Activated CD4-positive, alpha-beta T cell treated with anti-CD3 and anti-CD28 coated beads, Interleukin-2, amount 50 U/mL, for 4 hours (primary cell): ENCODE data around the gene PNKD.

Experiments used
- DNase-seq, 2 experiments: peaks; one replicate each; pipeline ENCODE4 v3.0.0-alpha.2; 2020

Gene PNKD

DNA sequence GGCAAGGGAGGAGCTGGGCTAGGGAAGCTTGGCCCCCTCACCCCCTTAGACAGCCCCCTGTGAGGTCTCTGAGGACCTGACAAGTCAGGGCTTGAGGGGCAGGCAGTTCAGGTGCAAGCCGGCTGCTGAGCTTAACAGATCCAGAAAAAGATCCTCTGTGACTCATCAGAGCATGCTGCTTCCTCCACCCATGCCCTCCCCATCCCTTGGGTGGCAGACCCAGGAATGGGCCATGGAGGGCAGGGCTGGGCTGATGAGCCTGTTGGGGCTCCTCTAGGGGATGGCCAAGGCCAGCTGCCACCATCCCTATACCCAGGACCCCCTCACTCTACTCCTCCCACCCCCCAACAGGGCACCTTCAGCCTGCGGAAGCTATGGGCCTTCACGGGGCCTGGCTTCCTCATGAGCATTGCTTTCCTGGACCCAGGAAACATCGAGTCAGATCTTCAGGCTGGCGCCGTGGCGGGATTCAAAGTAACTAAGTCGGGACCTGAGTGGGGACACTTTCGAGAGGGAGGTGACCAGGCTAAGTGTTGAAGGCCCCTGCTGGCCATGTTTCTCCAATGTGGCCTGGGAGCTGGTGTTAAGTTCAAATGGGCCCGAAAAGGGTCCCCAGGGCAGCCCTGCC, 113.7 kb downstream of the PNKD start:
- no peak for DNase-seq

DNA sequence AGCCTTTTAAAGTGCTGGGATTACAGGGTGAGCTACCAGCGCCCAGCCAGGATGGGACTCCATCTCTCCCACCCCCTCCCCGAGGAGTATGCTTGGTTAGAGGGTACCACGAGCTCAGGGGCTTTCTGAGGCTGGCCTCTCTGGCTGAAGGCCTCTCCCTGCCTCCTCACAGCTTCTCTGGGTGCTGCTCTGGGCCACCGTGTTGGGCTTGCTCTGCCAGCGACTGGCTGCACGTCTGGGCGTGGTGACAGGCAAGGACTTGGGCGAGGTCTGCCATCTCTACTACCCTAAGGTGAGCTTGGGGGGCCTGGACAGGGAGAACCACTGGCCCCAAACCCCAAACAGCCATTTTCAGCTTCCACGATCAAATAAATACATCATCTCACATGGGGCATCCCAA, 114.7 kb downstream of the PNKD start:
- no peak for DNase-seq

DNA sequence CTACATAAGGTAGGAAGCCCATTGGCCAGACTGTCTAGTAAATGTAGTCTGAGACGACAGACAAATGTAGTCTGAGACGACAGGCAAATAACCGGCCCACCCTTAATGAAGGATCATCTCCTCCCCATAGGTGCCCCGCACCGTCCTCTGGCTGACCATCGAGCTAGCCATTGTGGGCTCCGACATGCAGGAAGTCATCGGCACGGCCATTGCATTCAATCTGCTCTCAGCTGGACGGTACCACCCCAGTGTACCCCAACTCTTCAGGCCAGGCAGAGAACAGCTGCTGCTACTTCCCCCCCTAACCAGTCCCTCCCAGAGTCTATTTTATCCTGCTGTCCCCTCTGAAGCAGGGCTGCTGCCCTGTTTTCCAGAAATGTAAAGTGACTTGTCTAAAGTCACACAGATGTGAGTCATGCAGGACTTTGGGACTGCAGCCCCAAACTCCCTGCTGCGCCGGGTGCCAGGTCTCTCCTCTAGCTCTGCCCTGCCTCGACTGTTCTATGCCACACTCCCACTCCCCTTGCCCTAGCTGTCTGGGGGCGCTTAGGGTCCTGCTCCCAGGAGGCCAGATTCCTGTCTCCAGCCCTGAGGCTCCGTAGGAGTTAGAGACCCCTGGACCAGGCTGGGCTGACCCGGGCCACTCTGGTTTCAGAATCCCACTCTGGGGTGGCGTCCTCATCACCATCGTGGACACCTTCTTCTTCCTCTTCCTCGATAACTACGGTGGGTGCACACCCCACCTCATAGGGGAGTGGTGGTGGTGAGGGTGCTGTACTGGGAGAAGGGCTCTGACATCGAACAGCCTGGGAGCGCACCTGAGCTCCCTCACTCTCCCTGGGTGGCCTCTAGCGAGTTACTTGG, 116.4 kb downstream of the PNKD start:
- DNase-seq, result no peak

DNA sequence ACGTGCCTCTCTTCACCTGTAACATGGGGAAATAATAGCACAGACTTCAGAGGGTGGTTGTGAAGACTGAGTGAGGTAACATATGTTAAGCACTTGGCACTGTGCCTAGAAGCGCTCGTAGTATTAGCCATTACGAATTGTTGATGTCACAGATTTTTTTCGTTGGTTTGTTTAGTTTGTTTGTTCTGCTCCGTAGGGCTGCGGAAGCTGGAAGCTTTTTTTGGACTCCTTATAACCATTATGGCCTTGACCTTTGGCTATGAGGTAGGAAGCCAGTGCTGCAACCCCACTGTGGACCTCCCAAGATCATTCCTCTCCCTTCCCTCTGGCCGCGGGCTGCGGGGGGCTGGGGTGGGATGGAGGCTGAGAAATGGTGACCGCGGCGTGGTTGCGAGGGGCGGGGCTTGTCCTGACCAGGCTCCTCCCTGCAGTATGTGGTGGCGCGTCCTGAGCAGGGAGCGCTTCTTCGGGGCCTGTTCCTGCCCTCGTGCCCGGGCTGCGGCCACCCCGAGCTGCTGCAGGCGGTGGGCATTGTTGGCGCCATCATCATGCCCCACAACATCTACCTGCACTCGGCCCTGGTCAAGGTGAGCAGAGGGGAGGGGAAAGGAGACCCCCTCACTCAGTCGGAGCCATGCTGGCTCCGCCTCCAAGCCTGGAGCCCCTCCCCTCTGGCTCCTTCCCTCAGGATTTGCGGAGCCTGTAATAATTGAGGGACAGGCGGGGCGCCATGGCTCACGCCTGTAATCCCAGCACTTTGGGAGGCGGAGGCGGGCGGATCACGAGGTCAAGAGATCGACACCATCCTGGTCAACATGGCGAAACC, 117.3 kb downstream of the PNKD start:
- DNase-seq, result no peak

DNA sequence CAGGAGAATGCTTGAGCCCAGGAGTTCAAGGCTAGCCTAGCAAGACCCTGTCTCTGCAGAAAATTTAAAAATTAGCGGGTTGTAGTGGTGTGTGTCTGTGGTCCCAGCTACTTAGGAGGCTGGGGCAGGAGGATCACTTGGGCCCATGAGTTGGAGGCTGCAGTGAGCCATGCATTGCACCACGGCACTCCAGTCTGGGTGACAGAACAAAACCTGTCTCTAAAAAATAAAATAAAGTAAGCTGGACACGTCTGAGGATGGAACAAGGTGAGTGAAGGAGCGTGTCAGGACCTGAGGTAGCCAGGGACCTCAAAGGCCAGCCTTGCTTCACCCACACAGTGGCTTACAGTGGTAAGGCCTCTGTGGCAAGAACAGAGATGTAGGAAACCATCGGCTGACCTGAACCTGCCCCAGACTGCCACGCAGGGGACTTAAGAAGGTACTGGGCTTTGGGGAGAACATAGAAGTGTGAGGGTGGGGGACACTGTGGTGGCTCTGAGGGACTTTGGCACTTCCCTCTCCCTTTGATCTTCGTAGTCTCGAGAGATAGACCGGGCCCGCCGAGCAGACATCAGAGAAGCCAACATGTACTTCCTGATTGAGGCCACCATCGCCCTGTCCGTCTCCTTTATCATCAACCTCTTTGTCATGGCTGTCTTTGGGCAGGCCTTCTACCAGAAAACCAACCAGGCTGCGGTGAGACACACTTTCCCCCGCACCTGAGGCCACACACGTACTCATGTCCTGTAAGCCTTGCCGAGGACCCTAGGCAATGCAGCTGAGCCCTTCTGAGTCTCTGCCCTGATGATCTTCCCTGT, 119.2 kb downstream of the PNKD start:
- no peak for DNase-seq

DNA sequence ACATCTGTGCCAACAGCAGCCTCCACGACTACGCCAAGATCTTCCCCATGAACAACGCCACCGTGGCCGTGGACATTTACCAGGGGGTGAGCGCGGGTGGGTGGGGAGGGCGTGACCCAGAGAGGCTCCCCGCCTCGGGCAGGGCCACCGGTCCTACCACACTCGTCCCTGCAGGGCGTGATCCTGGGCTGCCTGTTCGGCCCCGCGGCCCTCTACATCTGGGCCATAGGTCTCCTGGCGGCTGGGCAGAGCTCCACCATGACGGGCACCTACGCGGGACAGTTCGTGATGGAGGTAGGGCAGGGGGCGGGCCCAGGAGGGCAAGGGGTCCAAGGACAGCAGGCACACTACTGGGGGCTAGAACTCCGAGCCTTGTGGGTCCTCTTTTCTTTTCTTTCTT, 120.9 kb downstream of the PNKD start:
- DNase-seq, result no peak

DNA sequence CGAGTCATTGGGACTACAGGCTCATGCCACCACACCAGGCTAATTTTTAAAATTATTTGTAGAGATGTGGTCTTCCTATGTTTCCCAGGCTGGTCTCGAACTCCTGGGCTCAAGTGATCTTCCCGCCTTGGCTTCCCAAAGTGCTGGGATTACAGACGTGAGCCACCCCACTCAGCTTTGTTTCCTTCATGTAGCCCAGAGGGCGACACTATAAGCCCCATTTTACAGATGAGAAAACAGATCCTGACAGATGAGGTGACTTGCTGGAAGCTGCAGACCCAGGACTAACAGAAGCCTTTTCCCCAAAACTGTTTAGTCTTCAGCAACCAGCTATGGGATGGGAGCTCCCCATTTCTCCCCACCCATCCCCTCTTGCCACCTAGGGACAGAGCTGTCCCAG, 122.1 kb downstream of the PNKD start:
- DNase-seq, result no peak

DNA sequence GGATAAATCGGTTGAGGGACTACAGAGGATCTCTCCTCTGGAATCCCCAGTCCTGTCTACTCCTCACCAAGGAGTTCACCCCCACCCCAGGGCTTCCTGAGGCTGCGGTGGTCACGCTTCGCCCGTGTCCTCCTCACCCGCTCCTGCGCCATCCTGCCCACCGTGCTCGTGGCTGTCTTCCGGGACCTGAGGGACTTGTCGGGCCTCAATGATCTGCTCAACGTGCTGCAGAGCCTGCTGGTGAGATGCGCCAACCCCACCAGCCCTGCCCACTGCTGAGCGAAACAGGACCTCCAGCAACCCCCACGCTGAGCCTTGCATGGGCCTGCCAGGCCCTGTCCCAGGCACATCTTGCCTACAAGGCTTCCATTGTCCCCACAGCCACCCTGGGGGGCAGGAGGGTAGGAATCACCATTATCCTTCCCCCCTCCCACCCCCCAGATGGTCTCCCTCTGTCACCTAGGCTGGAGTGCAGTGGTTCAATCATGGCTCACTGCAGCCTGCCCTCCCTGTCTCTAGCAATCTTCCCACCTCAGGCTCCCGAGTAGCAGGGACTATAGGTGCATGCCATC, 122.7 kb downstream of the PNKD start:
- no peak for DNase-seq

DNA sequence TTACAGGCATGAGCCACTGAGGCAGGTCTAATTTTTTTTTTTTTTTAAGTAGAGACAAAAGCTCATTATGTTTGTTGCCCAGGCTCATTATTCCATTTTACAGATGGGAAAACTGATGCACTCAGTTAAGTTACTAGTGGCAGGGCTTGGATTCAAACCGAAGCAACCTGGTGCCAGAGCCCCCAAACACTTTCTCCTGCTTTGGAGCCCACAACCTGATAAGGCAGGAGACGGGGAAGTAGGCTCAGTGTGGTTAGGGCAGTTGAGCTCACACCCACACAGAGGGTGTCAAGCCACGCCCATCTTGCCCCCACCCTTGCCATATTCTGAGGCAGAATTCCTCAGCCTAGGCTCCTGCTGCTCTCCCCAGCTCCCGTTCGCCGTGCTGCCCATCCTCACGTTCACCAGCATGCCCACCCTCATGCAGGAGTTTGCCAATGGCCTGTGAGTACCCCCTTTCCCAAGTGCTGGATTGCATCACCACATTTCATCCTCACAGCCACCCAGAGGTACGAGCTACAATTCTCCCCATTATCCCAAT, 123.5 kb downstream of the PNKD start:
- no peak for DNase-seq

DNA sequence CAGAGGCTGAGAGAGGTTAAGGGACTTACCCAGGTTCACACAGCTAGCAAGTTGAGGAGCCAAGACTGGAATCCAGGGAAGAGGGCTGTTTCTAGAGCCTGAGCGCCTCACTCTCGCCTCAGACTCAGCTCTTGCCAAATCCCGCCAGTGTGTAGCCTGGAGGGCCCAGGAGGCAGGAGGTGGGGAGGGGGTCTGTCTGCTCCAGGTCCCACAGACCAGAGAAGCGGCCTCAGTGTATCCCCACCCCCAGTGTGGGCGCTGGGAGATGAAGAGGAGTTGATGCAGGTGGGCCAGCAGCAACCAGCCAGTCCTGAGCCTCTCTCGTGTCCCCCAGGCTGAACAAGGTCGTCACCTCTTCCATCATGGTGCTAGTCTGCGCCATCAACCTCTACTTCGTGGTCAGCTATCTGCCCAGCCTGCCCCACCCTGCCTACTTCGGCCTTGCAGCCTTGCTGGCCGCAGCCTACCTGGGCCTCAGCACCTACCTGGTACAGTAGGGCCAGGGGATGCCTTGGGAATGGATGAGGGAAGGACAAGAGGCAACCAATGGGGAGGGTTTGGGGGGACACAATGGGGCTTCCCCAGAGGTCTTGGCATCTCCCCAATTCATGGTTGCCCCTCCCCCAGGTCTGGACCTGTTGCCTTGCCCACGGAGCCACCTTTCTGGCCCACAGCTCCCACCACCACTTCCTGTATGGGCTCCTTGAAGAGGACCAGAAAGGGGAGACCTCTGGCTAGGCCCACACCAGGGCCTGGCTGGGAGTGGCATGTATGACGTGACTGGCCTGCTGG, 124.2 kb downstream of the PNKD start:
- no peak for DNase-seq

DNA sequence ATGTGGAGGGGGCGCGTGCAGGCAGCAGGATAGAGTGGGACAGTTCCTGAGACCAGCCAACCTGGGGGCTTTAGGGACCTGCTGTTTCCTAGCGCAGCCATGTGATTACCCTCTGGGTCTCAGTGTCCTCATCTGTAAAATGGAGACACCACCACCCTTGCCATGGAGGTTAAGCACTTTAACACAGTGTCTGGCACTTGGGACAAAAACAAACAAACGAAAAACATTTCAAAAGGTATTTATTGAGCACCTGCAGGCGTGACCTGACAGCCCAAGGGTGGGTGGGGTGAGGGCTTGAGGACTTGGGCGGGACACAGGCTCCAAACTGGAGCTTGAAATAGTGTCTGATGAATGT, 124.7 kb downstream of the PNKD start:
- DNase-seq, result no peak

DNA sequence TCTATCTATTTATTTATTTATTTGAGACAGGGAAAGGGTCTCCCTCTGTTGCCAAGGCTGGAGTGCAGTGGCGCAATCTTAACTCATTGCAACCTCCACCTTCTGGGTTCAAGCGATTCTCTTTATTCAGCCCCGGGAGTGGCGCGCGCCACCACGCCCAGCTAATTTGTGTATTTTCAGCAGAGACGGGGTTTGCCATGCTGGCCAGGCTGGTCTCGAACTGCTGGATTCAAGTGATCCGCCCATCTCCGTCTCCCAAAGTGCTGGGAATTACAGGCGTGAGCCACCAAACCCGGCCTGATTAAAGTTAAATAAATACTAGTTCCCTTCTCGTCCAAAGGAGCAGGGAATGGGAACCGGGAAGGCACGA, 125.1 kb downstream of the PNKD start:
- no peak for DNase-seq

DNA sequence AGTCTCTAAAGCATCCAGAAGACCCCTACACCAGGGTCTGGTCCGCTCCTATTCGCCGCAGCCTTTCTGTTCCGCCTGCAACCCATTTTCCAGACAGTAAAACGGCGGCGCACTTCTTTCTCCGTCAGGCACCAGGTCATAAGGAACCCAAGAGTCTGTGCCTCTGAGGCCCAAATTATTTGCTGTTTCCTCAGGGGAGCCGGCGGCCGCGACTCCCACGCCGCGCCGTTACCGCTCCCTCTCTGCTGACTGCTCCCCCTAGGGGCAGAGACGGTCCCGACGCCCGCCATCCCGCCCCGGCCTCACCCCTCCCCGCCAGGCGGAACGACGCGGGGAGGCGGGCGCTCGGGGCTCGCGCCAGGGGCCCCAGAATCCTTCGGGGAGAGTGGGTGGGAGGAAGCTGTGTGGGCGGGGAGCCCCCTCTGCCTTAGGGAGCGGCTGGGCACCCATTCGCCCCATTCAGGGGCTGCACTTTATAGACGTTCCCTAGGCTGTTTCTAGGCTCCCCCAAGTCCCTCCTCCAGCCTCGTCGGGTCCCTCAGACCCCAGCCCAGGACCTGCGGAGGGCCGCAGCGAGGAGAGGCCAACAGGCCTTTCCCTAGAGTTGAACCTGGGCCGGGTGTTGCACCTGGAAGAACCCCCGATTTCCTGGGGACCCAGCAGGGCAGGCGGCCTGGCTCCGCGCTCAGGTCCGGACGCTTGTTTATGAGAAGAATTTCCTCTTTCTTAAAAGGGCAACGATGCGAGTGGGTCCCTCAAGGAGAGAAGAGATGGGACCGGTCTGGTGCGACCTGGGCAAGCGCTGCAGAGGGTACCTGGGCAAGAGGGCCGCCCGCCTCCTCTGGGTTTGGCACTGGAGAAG, 125.7 kb downstream of the PNKD start:
- peak; percentile 91 to 93 for DNase-seq
